ENCODE measurements around the gene CPLANE2.

The CPLANE2 gene

GRCh38 chr1:16279186-16279585, 42.2 kb upstream of the CPLANE2 start:
- no peak overlapping the region for H3K27ac ChIP-seq (replicated peaks)
- TF ChIP-seq SPI1 (IDR thresholded peaks at IDR 0.05; ENCODE audit: borderline replicate concordance, low read depth): no peak
- no peak for TF ChIP-seq REST (IDR thresholded peaks at IDR 0.05; ENCODE audit: insufficient replicate concordance, low read depth)
- TF ChIP-seq CTCF (IDR thresholded peaks at IDR 0.05; ENCODE audit: insufficient read depth, low read length): no peak
- TF ChIP-seq POLR2AphosphoS5 (IDR thresholded peaks at IDR 0.05; ENCODE audit: low read depth): no peak
- no peak for TF ChIP-seq GABPA (IDR thresholded peaks at IDR 0.05; ENCODE audit: low read depth)
- no peak for DNase-seq (ENCODE audit: low read depth in 1 of 2, low spot score in 1 of 2)
- no peak overlapping the region for H3K4me3 ChIP-seq (replicated peaks; ENCODE audit: insufficient read depth, low read length)
- no peaks in the 10 kb centered on the region for H3K27me3 ChIP-seq (ENCODE audit: insufficient read depth, poor library complexity, severe bottlenecking)

GRCh38 chr1:16276302-16277030, 39.5 kb upstream of the CPLANE2 start:
- Histone ChIP-seq H3K27ac (replicated peaks) (no peak overlapping the region), H3K27me3 (ENCODE audit: insufficient read depth, poor library complexity, severe bottlenecking) (no peaks in the 10 kb centered on the region), H3K4me3 (replicated peaks; ENCODE audit: insufficient read depth, low read length) (no peak overlapping the region)
- DNase-seq (ENCODE audit: low read depth in 1 of 2, low spot score in 1 of 2): no peak
- no peak for TF ChIP-seq POLR2AphosphoS5 (IDR thresholded peaks at IDR 0.05; ENCODE audit: low read depth)
- TF ChIP-seq CTCF (IDR thresholded peaks at IDR 0.05; ENCODE audit: insufficient read depth, low read length): no peak
- TF ChIP-seq SPI1 (IDR thresholded peaks at IDR 0.05; ENCODE audit: borderline replicate concordance, low read depth): no peak
- no peak for TF ChIP-seq GABPA (IDR thresholded peaks at IDR 0.05; ENCODE audit: low read depth)
- TF ChIP-seq REST (IDR thresholded peaks at IDR 0.05; ENCODE audit: insufficient replicate concordance, low read depth): no peak

GRCh38 chr1:16275591-16275990, 38.6 kb upstream of the CPLANE2 start:
- no peak for DNase-seq (ENCODE audit: low read depth in 1 of 2, low spot score in 1 of 2)
- TF ChIP-seq GABPA (IDR thresholded peaks at IDR 0.05; ENCODE audit: low read depth): no peak
- TF ChIP-seq REST (IDR thresholded peaks at IDR 0.05; ENCODE audit: insufficient replicate concordance, low read depth): no peak
- no peak for TF ChIP-seq POLR2AphosphoS5 (IDR thresholded peaks at IDR 0.05; ENCODE audit: low read depth)
- no peak for TF ChIP-seq CTCF (IDR thresholded peaks at IDR 0.05; ENCODE audit: insufficient read depth, low read length)
- TF ChIP-seq SPI1 (IDR thresholded peaks at IDR 0.05; ENCODE audit: borderline replicate concordance, low read depth): no peak

More at GRCh38 chr1:16275591-16275990, 38.6 kb upstream of the CPLANE2 start:
- H3K27ac ChIP-seq (replicated peaks): no peak overlapping the region
- H3K27me3 ChIP-seq (ENCODE audit: insufficient read depth, poor library complexity, severe bottlenecking): no peaks in the 10 kb centered on the region
- H3K4me3 ChIP-seq (replicated peaks; ENCODE audit: insufficient read depth, low read length): no peak overlapping the region
